Endodermal cell (in vitro differentiated cells): Measurements from ENCODE around the gene CLDN18. TPM values are rescaled to one million over a fixed set of nuclear protein-coding genes. Genes with fewer than 3 reads are reported as not detected.

Experiments used
- DNase-seq: peaks from one replicate; pipeline ENCODE4 v3.0.0-alpha.2; 2017
- H3K27ac ChIP-seq: 2 replicates; pipeline ENCODE4 v1.5.1; 2013; ENCODE audit warnings: mild to moderate bottlenecking, low read depth, low read length, moderate library complexity
- H3K27me3 ChIP-seq: 2 replicates; pipeline ENCODE4 v1.6.1; 2013; ENCODE audit warnings: mild to moderate bottlenecking, low read length, moderate library complexity; ENCODE audit not compliant: insufficient read depth, control insufficient read depth, poor library complexity, severe bottlenecking
- H3K36me3 ChIP-seq: 2 replicates; pipeline ENCODE4 v1.7.0; 2013; ENCODE audit warnings: mild to moderate bottlenecking, low read length, moderate library complexity; ENCODE audit not compliant: control insufficient read depth, insufficient read depth
- H3K4me1 ChIP-seq: one replicate; pipeline ENCODE4 v1.7.0; 2013; ENCODE audit warnings: low read length; ENCODE audit not compliant: control insufficient read depth, insufficient read depth
- H3K4me3 ChIP-seq: 2 replicates; pipeline ENCODE4 v1.5.1; 2013; ENCODE audit warnings: mild to moderate bottlenecking, low read length, moderate library complexity
- H3K9ac ChIP-seq: 2 replicates; pipeline ENCODE4 v1.6.1; 2013; ENCODE audit warnings: mild to moderate bottlenecking, low read length, moderate library complexity; ENCODE audit not compliant: poor library complexity, severe bottlenecking; ENCODE audit errors: extremely low read depth
- H3K9me3 ChIP-seq: 2 replicates; pipeline ENCODE4 v1.6.1; 2013; ENCODE audit warnings: mild to moderate bottlenecking, low read length, moderate library complexity; ENCODE audit not compliant: control insufficient read depth
- H3K27ac Mint-ChIP-seq: 2 replicates; pipeline ENCODE4 v1.8.0; 2020; ENCODE audit warnings: mixed read lengths
- H3K27me3 Mint-ChIP-seq: 2 replicates; pipeline ENCODE4 v1.8.0; 2021; ENCODE audit warnings: mild to moderate bottlenecking, mixed read lengths; ENCODE audit not compliant: insufficient read depth
- H3K36me3 Mint-ChIP-seq: 2 replicates; pipeline ENCODE4 v1.8.0; 2020; ENCODE audit warnings: low read depth, mixed read lengths
- H3K4me1 Mint-ChIP-seq: 2 replicates; pipeline ENCODE4 v1.8.0; 2020; ENCODE audit warnings: mixed read lengths
- H3K4me3 Mint-ChIP-seq: 2 replicates; pipeline ENCODE4 v1.8.0; 2020; ENCODE audit warnings: mild to moderate bottlenecking, moderate library complexity, mixed read lengths
- H3K9me3 Mint-ChIP-seq: 2 replicates; pipeline ENCODE4 v1.8.0; 2020; ENCODE audit warnings: mild to moderate bottlenecking, mixed read lengths
- WGBS, 2 experiments: methylation state at CpG; one replicate each; pipeline versions ENCODE4 v1.1.5 to v1.1.7; 2013; ENCODE audit warnings: missing lambda C conversion rate in 2 of 2, mixed read lengths in 1 of 2; ENCODE audit not compliant: insufficient coverage in 1 of 2, insufficient read length in 1 of 2; 5-methylcytosine and 5-hydroxymethylcytosine counted together
- total RNA-seq, 2 donors: library from RNA; stranded (reverse); fragmentation: NEBNext Ultra II Directional in 1 of 2; extraction: Animal tissue kit (Norgen Biotek cat#: 25700) in 1 of 2; gene quantifications; 2 replicates in 1 of 2; 3 replicates in 1 of 2; pipeline ENCODE4 v1.2.1, GENCODE V29; 2021
- TF ChIP-seq, protein P1 (sequence below): fragments of 200-600 bp; sonication (generic); conservative IDR thresholded peaks from 2 replicates; pipeline ENCODE4 v1.5.0; 2021; ENCODE audit warnings: antibody characterized with exemption, mild to moderate bottlenecking

The CLDN18 gene
- total RNA-seq, 2 donors from 2014 or later: 0.13 to 0.27 TPM

DNA sequence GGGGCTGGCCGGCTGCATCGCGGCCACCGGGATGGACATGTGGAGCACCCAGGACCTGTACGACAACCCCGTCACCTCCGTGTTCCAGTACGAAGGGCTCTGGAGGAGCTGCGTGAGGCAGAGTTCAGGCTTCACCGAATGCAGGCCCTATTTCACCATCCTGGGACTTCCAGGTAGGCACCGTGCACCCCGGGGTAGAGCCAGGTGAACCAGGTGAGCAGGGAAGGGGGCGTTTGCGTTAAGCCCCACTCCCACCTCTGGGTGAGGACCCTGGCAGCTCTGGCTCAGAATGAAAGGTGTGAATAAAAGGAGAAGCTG lies 267 bp downstream of the CLDN18 start:
- Histone ChIP-seq H3K9me3 (peaks cover 7% of the 10 kb centered on the region), H3K27me3 (no peaks in the 10 kb centered on the region), H3K4me1 (peaks cover 12% of the 10 kb centered on the region), H3K4me3 (no peak overlapping the region), H3K9ac (no peak overlapping the region), H3K27ac (no peak overlapping the region), H3K36me3 (peaks cover 14% of the 10 kb centered on the region)
- no peak overlapping the region for H3K27ac Mint-ChIP-seq
- H3K4me1 Mint-ChIP-seq: peaks cover 30% of the 10 kb centered on the region
- no peak for DNase-seq
- H3K9me3 Mint-ChIP-seq: peaks cover 4% of the 10 kb centered on the region
- H3K36me3 Mint-ChIP-seq: no peaks in the 10 kb centered on the region
- TF ChIP-seq, protein P1, sequence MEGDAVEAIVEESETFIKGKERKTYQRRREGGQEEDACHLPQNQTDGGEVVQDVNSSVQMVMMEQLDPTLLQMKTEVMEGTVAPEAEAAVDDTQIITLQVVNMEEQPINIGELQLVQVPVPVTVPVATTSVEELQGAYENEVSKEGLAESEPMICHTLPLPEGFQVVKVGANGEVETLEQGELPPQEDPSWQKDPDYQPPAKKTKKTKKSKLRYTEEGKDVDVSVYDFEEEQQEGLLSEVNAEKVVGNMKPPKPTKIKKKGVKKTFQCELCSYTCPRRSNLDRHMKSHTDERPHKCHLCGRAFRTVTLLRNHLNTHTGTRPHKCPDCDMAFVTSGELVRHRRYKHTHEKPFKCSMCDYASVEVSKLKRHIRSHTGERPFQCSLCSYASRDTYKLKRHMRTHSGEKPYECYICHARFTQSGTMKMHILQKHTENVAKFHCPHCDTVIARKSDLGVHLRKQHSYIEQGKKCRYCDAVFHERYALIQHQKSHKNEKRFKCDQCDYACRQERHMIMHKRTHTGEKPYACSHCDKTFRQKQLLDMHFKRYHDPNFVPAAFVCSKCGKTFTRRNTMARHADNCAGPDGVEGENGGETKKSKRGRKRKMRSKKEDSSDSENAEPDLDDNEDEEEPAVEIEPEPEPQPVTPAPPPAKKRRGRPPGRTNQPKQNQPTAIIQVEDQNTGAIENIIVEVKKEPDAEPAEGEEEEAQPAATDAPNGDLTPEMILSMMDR: no peak
- H3K27me3 Mint-ChIP-seq: peaks cover 42% of the 10 kb centered on the region
- H3K4me3 Mint-ChIP-seq: no peak overlapping the region
- WGBS, 2 experiments: 94 to 95% methylated on average over 14 of the region's 14 CpGs

DNA sequence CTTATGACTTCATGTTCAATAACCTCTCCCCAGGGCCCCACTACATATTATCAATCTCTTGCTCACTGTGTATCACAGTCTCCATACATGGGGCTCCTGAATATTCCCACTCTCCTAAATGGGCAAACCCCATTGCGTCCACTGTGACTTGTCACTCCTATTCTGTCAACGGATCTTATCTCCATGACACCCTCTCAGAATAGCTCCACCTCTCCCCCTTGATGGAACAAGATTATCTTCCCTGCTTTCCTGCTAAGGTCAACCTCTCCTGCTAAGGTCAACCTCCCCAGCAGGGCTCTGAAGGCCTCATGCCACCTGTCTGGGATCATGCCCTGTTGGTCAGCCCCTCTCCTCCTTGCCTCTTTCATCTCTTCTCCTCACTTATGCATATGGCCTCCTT lies 1.8 kb downstream of the CLDN18 start:
- Histone ChIP-seq H3K36me3 (peaks cover 14% of the 10 kb centered on the region), H3K4me1 (peaks cover 12% of the 10 kb centered on the region), H3K9ac (no peak overlapping the region), H3K4me3 (no peak overlapping the region), H3K27ac (no peak overlapping the region), H3K27me3 (no peaks in the 10 kb centered on the region), H3K9me3 (peaks cover 7% of the 10 kb centered on the region)
- TF ChIP-seq, protein P1: no peak
- Mint-ChIP-seq H3K27ac (no peak overlapping the region), H3K36me3 (no peaks in the 10 kb centered on the region), H3K9me3 (peaks cover 4% of the 10 kb centered on the region), H3K4me1 (peaks cover 31% of the 10 kb centered on the region), H3K4me3 (no peak overlapping the region), H3K27me3 (peaks cover 55% of the 10 kb centered on the region)
- DNase-seq: peak; percentile 62
- 60 to 82% methylated on average over 2 of the region's 2 CpGs for WGBS, 2 experiments

DNA sequence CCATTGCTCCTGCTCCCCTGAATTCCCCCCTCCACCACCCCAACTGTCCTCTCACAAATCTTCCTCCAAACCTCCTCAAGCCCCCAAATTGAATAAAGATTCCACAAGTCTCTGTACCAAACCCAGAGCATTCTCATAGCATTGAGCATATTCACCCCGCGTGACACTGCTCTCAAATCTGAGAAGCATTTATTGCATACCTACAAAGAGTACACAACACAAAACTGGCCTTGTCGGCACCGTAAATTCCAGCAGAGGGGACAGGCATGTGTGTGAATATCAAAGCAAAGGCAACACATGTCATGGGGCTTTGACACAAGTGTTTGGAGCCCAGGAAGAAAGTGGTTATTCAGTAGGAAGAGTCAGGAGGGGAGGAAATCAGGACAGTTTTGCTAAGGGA lies 2.6 kb downstream of the CLDN18 start:
- Histone ChIP-seq H3K36me3 (peaks cover 17% of the 10 kb centered on the region), H3K4me3 (no peak overlapping the region), H3K27me3 (no peaks in the 10 kb centered on the region), H3K9ac (no peak overlapping the region), H3K27ac (no peak overlapping the region), H3K9me3 (peaks cover 9% of the 10 kb centered on the region), H3K4me1 (peaks cover 12% of the 10 kb centered on the region)
- Mint-ChIP-seq H3K27ac (no peak overlapping the region), H3K4me1 (peaks cover 35% of the 10 kb centered on the region), H3K36me3 (no peaks in the 10 kb centered on the region), H3K9me3 (peaks cover 5% of the 10 kb centered on the region), H3K4me3 (no peak overlapping the region), H3K27me3 (peaks cover 61% of the 10 kb centered on the region)
- no peak for DNase-seq
- 97% methylated on average over 4 of the region's 4 CpGs; no CpG with 5 or more reads in 1 of the 2 experiments for WGBS, 2 experiments
- TF ChIP-seq, protein P1: no peak
